NCI-H1417 (cell line): Measurements from ENCODE around the gene SASH1.
A peak's percentile ranks its signal among the peaks of the same experiment; 100 is the strongest.

Experiments used
- DNase-seq, 3 experiments: peaks; one replicate each; lab custom pipeline; 2025; lab: John Stamatoyannopoulos, UW

Gene SASH1

DNA sequence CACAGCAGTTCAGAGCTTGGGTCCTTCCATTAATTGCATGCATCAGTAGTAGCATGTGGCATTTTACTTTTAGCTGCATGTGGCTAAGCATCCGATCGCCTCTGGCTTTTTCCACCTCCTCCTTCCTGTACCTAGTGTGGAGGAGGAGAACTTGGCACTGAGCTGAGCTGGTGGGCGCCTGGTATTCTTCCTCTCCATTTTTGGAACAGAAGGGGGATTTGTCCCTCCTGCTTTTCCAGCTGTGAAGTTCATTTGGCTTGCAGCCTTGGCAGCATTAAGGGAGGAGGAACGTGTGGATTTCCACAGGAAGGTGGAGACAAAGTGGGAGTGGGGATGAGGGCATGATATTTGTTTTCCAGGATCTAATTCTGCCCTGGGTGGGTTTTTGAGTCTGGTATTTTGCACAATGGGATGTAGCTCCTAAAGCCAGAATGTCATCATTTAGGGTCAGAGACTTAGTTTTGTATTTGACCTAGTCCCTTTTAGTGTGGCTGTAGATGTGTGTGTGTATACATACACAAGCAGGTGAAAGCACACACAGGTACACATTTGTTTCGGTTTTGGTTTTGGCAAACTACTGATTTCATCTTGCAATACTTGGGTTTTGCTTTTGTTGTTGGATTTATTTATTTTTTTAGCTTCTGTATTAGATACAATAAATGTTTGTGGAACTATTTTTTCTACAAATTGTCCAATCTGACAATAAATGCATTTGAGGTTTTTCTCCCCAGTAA lies 90.0 kb downstream of the SASH1 start:
- no peak for DNase-seq

DNA sequence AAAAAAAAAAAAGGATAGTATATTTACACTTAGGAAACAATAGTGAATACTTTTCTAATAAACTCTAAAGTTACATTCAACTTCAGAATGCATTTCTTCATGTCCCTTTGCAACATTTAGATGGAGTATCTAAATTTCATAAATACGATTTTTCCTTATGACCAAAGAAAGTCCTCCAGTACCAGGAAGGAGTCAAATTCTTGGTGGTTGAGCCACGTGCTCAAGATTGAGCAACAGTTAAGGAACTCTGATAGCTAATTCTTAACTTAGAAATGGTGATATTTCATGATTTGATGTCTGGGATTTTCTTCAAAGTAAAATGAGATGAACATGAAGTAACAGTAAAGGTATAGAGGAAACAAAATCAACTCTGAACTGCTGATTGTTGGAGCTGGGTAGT lies 92.7 kb downstream of the SASH1 start:
- no peak for DNase-seq

DNA sequence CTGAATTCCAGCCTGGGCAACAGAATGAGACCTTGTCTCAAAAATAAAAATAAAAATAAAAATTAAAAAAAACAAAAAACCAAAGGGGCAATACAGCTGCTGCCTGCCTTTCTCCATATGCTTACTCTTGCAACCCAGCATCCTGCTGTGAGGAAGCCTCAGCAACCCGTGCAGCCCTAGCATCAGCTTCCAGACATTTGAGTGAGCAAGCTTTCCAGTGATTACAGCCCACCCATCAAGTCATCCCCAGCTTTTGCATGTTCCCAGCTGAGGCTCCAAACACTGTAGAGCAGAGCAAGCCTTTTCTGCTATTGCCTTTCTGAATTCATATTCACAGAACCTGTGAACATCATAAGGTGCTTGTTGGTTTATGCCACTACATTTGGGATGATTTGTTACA lies 93.8 kb downstream of the SASH1 start:
- DNase-seq: no peak

DNA sequence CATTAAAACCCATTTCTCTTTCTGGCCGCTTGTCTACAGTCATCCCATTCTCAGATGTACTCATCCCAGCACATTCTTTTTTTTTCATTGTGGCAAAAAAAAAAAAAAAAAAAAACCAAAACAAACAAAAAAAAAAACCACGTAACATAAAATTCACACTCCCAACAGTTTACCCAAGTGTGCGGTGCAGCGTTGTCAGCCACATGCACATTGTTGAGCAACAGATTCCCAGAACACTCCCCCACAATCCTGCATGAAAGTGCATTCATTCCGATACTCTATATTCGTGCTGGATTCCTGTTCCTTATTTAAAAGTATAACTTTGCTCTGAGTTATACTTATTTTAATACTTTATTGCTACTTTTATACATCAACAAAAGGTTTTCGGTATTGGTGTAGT lies 96.0 kb downstream of the SASH1 start:
- no peak for DNase-seq

DNA sequence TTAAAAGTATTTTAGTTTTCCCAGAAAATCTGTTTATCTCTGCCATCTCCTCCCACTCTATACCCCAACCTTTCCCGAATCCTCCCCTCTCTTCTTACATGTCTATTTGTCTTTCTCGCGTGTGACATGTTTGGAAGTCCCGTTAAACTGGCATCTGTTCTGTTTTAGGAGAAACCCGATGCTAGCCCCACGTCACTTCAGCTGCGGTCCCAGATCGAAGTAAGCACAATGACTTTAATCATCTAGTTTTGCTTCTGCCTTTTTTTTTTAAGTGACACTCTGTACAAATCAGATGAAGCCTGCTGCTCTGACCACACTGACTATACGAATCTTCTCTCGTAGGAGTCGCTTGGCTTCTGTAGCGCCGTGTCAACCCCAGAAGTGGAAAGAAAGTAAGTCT lies 97.4 kb downstream of the SASH1 start:
- DNase-seq: no peak

DNA sequence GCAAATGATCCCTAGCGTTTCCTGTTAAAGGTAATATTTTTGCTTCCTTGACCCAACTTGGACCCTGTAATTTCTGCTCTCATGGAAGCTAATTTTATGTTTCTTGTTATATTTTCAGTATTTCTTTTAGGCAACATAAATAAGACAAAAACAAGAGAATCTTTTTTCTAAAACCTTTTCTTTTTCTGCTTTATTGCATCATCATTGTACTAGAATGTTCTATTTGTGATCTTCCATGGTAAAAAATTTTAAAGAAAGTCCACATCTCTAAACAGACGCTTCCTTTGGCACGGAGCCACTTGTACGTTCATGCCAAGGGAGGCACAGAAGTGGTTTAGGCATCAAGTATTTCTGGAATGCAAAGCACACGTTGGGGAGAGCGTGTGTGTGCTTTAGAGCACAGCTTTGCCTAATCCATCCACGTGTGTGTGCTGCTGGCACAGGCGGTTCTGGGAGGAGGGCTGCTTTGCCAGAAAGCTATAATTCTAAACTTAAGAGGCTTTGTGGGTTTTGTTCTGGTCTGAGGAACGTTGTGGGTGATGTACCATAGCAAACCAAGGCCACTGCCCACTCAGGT lies 98.3 kb downstream of the SASH1 start:
- DNase-seq: no peak

DNA sequence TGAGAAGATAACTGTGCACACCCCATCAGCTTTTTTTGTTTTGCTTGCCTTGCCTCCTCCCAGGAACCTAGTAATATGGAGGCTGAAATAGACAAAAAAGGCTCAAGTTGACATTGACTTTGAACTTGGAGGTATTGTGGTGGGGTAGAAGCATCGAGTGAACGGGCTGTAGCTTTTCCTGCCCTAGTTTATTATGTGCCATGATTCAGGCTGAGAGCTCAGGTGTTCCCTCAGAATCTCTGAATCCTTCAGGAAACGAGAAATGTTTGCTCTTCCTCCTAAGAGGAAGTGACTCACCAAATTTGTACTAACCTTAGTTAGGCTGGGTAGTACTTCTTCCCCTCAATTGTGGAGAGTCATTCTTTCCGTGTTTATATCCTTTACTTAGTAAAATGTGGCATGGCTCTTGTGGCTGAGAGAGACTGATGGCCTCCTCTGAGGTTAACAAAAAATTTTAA lies 98.8 kb downstream of the SASH1 start:
- peak in 1 of 3 experiments; percentile 18 for DNase-seq

DNA sequence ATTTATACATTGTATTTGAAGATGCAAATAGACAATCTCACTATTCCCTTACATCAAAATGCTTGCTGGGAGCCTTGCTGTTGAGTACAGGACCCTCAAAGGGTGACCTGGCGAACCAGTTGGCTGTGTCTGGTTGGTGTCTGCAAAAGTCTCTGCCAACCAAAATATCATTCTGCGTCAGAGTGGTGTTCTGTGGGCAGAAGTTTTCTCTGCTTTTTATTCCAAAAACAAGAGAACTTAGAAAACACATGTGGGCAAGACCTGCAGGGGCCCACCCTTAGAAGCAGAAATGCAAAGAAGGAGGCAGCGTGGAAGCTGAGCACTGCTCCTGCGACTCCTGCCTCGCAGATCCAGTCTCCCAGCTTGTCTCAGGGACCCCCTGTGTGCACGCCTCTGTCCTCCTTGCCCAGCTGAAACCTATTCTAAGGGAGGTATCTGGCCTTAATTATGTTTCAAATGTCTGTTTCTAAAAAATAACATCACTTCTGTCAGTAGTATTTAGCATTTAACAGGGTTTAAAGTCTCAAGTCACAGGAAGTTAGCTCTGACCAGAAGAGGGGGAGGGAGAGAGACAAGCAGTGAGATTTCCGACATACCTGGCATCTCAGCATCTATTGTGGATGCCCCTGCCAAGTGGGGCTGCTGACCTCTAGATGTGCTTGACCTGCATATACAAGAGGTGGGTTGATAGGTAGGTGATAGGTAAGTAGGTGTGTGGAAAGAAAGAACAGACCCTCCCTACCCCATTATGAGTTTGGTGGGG lies 101.3 kb downstream of the SASH1 start:
- no peak for DNase-seq

DNA sequence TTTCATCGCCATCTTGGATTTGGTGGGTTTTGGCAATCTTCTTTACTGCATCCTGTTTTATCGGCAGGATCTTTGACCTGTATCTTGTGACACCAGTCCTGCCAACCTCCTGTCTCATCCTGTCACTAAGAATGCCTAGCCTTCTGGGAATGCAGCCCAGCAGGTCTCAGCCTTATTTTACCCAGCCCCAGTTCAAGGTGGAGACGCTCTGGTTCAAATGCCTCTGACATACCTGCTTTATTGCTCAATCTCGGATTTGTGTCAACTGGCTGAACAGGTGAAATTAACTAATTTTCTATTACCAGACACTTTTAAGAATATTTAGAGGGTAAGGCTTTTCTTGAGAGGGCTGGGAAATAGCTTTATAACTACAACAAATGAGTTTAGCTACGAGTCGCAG lies 102.5 kb downstream of the SASH1 start:
- DNase-seq: no peak

DNA sequence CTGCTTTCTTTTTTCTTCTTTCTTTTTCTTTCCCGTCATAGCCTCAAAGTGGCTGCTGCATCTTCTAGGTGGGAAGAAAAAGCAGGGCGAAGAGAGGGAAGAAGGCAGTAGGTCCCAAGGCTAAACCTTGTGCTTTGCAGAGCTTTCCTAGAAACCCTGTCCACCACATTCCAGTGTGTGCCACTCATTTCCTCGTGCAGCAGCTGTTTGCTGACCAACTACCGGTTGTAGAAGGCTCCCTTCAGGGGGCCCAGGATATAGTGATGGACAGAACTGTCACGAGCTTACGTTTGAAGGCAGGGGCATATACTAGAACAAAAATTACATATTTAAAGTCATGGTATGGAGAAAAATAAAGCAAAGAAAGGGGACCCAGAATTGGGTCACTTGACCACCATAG lies 103.0 kb downstream of the SASH1 start:
- DNase-seq: no peak

DNA sequence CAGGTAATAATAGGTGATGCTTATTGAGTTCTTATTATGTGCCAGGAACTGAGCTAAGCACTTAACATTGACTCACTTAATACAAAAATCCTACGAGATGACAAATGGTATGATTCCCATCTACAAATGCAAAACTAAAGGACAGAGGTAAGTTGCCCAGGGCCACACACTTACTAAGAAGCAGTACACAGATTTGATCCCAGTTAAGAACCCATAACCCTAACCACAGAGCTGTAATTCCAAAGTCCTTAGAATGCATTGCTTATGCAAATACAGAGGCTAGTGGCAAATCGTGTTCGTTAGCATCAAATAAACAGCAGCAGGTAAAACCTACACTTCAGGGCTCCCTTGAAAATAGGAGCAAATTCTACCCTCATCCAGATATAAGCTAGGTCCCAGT lies 104.0 kb downstream of the SASH1 start:
- no peak for DNase-seq

DNA sequence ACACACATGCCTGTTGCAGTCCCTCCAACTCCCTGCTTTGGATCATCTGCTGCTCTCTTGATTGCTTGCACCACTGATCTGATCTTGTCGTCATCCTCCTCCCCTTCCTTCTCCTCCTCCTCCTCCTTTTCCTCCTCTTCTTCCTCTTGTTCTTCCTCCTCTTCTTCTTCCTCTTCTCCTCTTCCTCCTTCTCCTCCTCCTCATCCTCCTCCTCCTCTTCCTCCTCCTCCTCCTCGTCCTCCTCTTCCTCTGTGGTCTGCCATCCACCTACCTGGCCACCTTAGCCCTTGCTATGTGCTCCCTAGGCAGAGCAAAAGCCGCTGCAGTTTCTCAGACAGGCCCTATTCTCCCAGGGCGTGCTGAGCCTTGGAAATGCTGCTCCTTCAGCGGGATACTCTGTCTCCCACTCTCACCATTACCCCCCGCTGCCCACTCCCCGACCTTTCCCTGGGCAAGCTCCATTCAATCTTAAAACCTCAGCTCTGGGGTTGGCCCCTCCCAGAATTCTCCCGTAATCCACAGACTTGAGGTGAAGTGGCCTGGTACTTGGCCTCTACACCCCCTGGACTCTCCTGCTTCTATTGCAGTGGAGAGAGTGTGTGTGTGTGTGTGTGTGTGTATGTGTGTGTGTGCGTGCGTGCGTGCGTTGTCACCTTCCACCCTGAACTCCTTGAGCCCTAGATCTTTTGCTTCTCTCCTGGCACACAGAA lies 105.0 kb downstream of the SASH1 start:
- DNase-seq: no peak

DNA sequence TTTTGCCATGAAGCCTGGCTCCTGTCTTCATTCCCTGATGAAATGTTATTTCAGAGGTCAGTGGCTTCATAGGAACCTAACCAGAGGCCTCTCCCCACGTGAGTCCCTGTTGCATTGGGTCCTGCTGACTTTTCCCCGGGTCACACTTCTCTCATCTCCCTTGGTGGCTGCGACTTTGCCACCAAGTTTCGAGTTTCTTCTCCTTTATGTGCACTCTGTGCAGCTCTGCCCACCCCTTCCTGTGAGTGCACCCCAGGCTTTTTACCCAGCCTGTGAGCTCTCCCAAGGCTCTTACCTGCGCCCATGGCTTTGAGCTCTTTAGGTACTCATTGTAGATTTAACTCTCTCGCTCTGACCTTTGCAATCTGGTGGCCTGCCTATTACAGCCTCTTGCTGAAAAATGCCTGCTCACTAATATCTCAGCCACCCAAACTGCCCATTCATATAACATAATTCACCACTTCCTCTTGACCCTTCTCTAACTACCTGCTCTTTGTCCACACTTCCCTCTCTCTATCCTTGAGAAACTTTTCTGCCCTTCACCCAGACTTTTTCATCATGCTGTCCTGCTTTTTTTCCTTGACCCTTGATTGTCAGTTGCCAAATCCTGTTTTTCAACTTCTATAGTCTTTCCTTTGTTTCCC lies 105.9 kb downstream of the SASH1 start:
- no peak for DNase-seq

DNA sequence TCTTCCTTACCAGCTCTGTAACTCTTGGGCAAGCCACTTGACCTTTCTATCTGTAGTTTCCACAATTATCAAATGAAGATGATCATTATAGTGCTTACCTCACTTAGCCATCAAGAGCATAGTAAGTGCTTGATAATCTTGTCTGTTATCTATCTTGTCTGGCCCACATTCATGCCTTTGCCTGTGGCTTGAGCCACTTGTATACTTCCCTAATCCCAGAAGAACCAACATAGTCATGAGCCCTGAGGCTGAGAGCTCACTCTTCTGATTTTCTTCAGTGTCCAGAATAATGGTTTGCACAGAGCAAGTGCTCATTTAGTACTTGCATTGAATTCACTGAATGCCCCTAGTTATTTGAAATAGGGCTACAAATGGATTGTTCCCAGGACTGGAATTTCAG lies 108.2 kb downstream of the SASH1 start:
- DNase-seq: no peak

DNA sequence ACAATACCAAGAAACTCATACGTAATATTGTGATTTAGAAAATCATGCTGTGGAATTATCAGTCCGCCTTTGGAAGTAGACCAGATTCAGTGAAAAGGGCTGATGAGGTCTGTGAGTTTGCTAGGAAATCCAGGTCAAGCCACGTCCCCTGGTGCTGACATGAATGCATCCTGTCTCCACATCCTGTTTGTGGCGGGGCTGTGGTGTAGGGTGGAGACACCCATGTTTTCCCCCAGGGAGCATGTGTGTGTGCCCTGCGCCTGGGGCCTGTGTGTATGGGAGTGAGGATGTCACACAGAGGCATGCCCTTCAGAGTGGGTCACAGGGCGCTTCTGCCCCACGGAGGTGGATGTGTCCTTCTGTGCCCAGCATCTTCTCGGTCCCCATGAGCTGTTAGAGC lies 109.1 kb downstream of the SASH1 start:
- no peak for DNase-seq

DNA sequence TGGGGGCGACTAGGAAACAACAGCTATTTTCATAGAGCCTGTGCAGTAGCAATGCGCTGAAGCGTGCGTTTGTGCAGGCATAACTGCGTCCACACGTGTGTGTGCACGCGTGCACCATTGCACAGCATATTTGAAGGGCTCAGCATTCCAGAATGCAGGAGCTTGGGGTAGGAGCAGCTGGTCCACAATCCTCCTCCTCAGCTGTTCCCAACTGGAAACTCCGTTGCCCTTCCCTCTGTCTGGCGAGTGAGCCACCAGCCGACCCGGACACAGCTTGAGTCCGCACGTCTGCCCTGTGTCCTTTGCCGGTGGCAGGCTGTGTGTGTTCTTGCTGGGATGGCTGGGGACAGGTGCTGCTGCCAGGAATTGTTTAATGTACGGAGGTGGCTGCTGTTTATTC lies 110.2 kb downstream of the SASH1 start:
- peak in 2 of 3 experiments; percentile 11 to 43 for DNase-seq

DNA sequence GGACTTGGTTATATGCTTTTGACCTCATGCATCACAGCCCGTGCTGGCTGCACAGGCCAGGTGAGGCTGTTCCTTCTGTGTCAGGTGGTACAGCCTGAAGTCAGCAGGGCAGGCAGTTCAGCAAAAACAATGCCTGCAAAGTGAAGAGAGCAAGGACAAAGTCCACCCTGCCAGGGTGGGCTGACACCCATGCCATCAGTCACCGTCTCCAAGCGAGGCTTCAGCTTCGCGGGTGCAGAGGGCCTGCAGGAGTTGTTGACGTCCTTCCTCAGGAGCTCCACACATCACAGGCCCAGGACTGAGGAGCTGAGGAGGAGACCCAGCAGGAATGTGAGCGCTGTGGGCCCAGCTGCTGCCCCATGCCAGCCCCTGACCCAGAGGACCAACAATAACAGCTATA lies 111.3 kb downstream of the SASH1 start:
- no peak for DNase-seq

DNA sequence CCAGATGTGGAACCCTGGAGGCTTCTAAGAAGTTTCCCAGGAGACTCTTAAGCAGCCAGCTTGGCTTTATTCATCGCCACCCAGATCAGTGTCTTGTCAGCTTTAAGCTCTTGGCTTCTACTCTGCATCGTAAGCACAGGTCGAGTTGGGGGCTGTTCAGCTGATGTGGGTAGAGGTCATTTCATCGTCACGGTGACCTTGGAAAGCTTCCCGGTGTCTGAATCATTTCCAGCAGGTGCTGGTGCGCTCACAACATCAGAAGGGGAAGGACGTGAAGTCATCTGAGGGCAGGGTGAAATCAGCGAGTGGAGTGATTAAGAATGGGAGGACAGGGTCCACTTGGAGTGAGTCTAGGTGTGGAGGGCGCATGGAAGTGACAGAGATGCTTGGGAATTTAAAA lies 112.6 kb downstream of the SASH1 start:
- no peak for DNase-seq

DNA sequence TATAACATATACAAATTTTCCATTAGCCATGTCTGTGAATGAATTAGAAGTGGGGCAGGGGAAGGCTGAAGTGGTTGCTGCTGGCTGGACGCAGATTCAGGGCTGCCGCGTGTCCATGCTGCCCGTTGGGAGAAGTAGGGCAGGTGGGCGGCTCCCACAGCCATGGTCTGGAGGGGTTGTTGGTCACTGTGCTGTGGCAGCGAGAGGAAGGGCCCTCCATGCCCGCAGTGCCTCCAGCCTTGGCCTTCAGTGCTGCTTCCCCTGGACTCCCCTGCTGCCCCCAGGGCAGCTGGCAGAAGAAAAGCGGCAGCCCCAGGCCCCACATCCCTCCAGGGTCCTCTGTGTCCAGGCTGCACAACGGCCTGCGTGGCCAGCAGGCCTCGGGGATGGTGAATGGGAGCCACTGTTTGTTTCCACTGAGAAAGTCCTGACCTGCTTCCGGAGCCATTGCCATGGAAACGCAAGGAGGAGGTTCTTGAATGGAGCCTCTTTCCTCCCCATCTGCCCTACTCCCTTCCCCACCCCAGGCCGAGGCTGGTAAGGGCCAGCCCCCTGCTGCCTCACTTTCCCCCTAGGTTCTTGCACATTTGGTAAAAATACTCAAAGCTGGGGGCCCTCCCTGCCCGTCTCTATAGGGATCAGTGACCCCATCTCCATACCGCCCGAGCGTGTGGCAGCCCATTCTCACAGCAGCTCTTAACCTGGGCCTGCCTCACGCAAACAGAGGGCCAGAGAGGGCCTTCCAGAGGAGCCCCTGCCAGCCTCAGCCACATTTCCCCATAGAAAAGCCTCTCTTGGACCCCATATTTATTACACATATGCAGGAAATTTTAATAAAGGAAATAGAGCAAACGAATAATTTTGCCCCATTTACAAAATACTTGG lies 113.3 kb downstream of the SASH1 start:
- no peak for DNase-seq

DNA sequence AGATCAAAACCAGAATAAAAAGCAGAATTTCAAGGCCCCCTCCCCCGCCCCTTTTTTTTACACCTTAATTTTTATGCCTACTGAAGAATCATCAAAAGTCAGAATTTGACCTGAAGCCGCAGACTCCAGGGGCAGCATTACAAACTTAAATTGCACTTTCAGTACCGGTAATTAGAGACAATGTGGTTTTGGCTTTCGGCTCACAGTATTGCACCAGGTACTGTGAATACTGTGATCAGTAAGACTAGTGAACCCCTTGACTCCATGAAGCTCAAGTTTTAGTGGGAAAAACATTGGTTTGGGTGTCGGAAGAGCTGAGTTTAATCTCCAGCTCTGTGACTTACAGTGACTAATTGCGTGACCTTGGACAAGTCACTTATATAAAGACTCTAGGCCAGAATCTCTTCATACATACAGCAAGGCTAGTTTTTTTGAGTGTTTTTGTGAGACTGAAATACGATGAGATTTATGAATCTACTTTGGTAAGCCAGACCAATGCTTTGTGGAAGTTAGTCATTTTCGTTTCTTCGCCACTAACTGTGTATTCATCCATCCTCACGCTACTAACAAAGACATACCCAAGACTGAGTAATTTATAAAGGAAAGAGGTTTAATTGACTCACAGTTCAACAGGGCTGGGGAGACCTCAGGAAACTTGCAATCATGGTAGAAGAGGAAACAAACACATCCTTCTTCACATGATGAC lies 114.7 kb downstream of the SASH1 start:
- no peak for DNase-seq

DNA sequence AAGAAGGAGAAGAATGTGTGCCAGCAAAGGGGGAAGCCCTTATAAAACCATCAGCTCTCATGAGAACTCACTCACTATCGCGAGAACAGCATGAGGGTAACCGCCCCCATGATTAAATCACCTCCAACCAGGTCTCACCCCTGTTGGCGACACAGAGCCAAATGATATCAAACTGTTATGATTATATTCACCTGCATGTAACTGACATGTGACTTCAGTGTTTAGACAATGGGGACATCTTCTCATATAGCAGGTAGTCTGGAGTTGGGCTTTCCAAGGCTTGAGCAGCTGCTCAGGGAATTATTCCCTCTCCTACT lies 115.2 kb downstream of the SASH1 start:
- DNase-seq: no peak
